GM12864 (cell line): Measurements from ENCODE around the gene PC.

ENCODE experiments used
- DNase-seq: peaks from one replicate; pipeline ENCODE4 v3.0.0-alpha.2; 2011; ENCODE audit warnings: low read depth
- H3K4me3 ChIP-seq: 2 replicates; pipeline ENCODE4 v1.5.1; 2011; ENCODE audit warnings: mild to moderate bottlenecking, low read depth, low read length, control low read depth
- TF ChIP-seq, protein P1 (sequence below): IDR thresholded peaks from 2 replicates; pipeline ENCODE4 v1.5.1; 2011; ENCODE audit warnings: low read depth, mild to moderate bottlenecking, moderate library complexity, low read length, control low read depth, inconsistent platforms; ENCODE audit errors: missing control alignments

PC gene

DNA sequence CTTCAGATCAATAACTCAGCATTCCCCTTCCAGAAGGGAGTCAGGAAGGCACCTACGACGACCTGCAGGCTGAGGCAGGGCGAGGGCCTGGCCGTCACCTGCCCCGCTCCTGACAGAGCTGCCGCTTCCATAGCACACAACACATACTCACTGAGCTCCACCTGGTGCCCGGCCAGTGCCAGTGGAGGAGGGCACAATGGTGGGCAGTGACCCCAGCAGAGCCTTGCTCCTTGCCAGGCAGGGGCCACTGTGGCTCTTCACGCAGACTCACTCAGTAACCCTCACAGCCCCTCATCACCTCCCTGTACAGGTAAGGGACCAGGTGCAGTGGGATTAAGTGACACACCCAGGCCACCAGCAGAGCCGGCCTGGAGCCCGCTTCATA, 76.7 kb downstream of the PC start:
- TF ChIP-seq, protein P1, sequence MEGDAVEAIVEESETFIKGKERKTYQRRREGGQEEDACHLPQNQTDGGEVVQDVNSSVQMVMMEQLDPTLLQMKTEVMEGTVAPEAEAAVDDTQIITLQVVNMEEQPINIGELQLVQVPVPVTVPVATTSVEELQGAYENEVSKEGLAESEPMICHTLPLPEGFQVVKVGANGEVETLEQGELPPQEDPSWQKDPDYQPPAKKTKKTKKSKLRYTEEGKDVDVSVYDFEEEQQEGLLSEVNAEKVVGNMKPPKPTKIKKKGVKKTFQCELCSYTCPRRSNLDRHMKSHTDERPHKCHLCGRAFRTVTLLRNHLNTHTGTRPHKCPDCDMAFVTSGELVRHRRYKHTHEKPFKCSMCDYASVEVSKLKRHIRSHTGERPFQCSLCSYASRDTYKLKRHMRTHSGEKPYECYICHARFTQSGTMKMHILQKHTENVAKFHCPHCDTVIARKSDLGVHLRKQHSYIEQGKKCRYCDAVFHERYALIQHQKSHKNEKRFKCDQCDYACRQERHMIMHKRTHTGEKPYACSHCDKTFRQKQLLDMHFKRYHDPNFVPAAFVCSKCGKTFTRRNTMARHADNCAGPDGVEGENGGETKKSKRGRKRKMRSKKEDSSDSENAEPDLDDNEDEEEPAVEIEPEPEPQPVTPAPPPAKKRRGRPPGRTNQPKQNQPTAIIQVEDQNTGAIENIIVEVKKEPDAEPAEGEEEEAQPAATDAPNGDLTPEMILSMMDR = no peak
- no peak for DNase-seq
- H3K4me3 ChIP-seq = no peak overlapping the region

DNA sequence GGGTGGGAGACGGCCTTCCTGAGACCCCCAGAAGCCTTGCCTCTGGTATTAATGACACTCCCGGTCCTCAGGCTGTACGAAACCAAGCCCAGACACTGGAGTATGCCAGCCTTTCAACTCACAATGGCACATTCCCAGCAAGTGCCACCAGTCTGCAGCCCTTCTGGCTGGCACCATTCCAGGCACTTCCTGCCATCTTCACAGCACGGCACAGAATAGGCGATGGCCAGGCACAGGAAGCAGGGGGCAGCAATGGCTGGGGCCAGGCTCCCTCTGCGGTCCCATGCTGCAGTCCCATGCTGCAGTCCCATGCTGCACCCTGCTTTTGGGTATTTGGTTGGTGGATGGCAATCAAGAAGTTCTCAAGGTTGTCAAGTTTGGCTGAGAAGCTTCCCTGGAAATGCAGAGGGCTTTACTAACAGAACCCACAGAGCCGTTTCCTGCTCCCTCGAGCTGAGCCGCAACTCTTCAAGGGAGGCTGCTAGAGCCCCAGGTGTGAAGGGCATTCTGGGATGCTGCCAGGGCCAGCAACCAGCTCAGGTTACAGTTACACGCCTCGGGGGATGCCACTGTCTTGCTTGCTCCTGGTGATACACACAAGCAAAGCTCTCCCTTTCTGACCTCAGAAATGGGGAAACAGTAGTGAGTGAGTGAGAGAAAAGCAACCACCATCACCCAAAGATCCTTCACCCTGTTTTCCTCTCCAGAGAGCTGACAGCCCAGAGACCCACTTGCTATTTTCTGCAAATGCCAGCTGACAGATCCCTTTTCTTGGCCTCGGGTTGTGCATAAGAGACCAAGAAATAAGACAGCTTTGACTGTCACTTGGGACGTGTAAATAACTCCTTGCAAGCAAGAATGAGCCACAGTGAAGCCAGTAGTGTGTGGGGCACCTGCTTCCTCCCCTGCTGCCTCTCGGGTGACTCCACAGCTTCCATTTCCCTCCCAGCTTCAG, 77.4 kb downstream of the PC start:
- H3K4me3 ChIP-seq = no peak overlapping the region
- TF ChIP-seq, protein P1 = no peak
- DNase-seq = no peak

DNA sequence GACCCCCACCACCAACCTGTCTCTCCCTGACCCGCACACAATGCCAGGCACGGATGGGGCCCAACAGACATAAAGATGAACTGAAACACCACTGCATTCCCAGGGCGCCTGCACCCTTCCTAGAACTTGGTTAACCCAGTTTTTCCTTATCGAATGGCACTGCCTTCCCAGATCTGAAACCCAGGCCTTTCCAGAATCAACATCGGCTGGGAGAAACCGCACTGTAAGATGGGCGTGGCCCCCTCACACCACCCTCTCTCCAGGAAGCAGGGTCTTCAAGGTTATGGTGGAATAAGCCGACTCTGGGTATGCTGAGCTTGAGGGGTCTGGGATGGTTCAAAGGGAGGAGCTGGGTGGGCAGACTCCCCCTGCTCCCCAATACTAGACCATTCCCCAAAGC, 78.2 kb downstream of the PC start:
- H3K4me3 ChIP-seq = no peak overlapping the region
- DNase-seq = no peak
- TF ChIP-seq, protein P1 = no peak

DNA sequence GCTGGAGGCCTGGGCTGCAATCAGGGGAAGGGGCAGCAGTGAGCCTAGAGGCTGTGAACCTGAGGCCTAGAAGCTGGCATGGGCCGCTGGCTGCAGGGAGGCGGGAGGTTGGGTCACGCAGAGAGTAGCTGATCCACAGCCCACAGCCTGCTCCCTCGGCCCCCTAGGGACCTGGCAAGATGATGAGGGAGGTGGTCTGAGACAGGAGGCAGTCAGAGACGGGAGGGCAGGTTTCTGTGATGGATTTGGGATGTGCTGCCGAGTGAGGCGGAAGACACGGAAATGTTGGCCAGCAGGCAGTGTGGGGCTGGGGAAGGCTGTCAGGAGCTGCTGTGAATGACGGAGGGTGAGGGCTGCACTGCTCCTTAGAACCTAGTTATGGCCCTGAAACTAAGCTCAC, 78.6 kb downstream of the PC start:
- H3K4me3 ChIP-seq = no peak overlapping the region
- TF ChIP-seq, protein P1 = no peak
- DNase-seq = no peak

DNA sequence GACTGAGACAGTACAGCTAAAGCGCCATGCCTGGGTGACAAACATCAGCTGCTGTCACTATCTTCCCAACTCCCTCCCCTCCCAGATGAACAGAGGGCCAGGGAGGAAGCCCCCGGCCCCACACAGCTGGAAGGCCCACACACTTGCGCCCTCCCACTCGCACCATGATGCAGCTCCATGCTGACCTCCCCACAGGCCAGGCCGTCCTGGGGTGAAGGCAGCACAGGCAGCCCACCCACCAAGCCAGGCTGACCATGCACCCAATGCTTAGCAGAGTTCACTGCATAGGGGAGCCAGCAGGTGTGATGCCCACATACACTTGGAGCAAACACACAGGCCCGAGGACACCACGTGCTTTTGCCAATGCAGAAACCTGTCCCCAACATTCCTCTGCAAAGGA, 79.2 kb downstream of the PC start:
- no peak overlapping the region for H3K4me3 ChIP-seq
- DNase-seq = no peak
- TF ChIP-seq, protein P1 = no peak

DNA sequence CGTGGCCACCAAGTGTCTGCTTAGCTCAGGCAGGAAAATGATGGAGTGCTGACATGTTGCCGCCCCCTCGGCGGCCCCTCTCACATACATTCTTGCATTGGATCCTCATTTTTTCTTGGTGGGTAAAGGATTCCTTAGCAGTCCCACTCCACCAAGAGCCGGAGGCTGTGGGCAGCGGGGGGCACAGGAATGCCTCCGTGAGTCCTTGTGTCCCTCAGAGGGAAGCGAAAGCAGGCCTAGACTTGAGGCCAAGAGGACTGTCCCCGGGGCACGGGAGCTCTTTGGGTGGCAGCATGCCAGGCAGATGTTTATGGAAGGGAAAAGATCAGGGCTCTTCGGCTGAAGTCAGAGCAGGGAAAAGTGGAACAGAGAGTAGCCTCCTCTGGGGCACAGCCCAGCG, 79.7 kb downstream of the PC start:
- no peak for DNase-seq
- TF ChIP-seq, protein P1 = no peak
- no peak overlapping the region for H3K4me3 ChIP-seq
